Keratinocyte (primary cell): ENCODE results near the gene ASB13. TPM values are rescaled to one million over a fixed set of nuclear protein-coding genes. Genes with fewer than 3 reads are reported as not detected.

Source experiments
- DNase-seq: peaks from one replicate; pipeline ENCODE4 v3.0.0-alpha.2; 2011; ENCODE audit warnings: low read depth, missing footprints, low spot score
- FAIRE-seq: peaks from 2 replicates; lab custom pipeline; 2011; peaks lifted over from hg19 to GRCh38; lab: Jason Lieb, UNC
- H2AFZ ChIP-seq: 2 replicates; pipeline ENCODE4 v1.6.0; 2012; ENCODE audit warnings: low read length, control low read depth, inconsistent platforms; ENCODE audit not compliant: control insufficient read depth
- H3K27ac ChIP-seq: 2 replicates; pipeline ENCODE4 v1.5.1; 2011; ENCODE audit warnings: low read length; ENCODE audit not compliant: control insufficient read depth, insufficient read depth
- H3K27me3 ChIP-seq: 3 replicates; pipeline ENCODE4 v1.6.0; 2011; ENCODE audit warnings: low read length; ENCODE audit not compliant: control insufficient read depth, insufficient read depth; ENCODE audit errors: extremely low read depth
- H3K36me3 ChIP-seq, 2 experiments: 2 replicates in 1 of 2; 3 replicates in 1 of 2; pipeline ENCODE4 v1.5.1; 2011; ENCODE audit warnings: low read length in 2 of 2, mild to moderate bottlenecking in 1 of 2; ENCODE audit not compliant: control insufficient read depth in 2 of 2, insufficient read depth in 2 of 2; ENCODE audit errors: extremely low read depth in 1 of 2
- H3K4me1 ChIP-seq: 3 replicates; pipeline ENCODE4 v1.5.1; 2011; ENCODE audit warnings: low read length; ENCODE audit not compliant: control insufficient read depth, insufficient read depth; ENCODE audit errors: extremely low read depth
- H3K4me2 ChIP-seq: 3 replicates; pipeline ENCODE4 v1.6.0; 2011; ENCODE audit warnings: low read depth, low read length; ENCODE audit not compliant: control insufficient read depth, insufficient read depth; ENCODE audit errors: extremely low read depth
- H3K4me3 ChIP-seq, 3 experiments: fragments of 200-600 bp in 1 of 3; sonication (generic) in 1 of 3; 2 replicates in 2 of 3; 3 replicates in 1 of 3; pipeline ENCODE4 v1.5.1; 2011 to 2016; ENCODE audit warnings: low read length in 3 of 3, mild to moderate bottlenecking in 3 of 3, control low read depth in 2 of 3, inconsistent platforms in 1 of 3, low read depth in 1 of 3, mixed read lengths in 1 of 3, mixed run types in 1 of 3, moderate library complexity in 1 of 3; ENCODE audit not compliant: control insufficient read depth in 2 of 3, insufficient read depth in 2 of 3; ENCODE audit errors: extremely low read depth in 1 of 3
- H3K79me2 ChIP-seq: 2 replicates; pipeline ENCODE4 v1.6.0; 2012; ENCODE audit warnings: low read length; ENCODE audit not compliant: control insufficient read depth, insufficient read depth
- H3K9ac ChIP-seq: 3 replicates; pipeline ENCODE4 v1.6.0; 2011; ENCODE audit warnings: low read length; ENCODE audit not compliant: control insufficient read depth, insufficient read depth; ENCODE audit errors: extremely low read depth
- H3K9me1 ChIP-seq: 3 replicates; pipeline ENCODE4 v1.6.0; 2011; ENCODE audit warnings: low read length; ENCODE audit not compliant: control insufficient read depth, insufficient read depth; ENCODE audit errors: extremely low read depth
- H3K9me3 ChIP-seq: 2 replicates; pipeline ENCODE4 v1.5.1; 2012; ENCODE audit warnings: low read depth, low read length; ENCODE audit not compliant: control insufficient read depth
- H4K20me1 ChIP-seq: 3 replicates; pipeline ENCODE4 v1.6.0; 2011; ENCODE audit warnings: low read length; ENCODE audit not compliant: control insufficient read depth, insufficient read depth; ENCODE audit errors: extremely low read depth
- EZH2 ChIP-seq: IDR thresholded peaks from one replicate; pipeline ENCODE4 v1.6.1; 2012; ENCODE audit warnings: inconsistent platforms, mild to moderate bottlenecking, low read length, moderate library complexity
- dilution Hi-C: fragments of 300-500 bp; cut with MboI; formaldehyde crosslinking; loops from one replicate; pipeline ENCODE4 v1.7.0; 2020; ENCODE audit warnings: low sequenced_read_pairs; ENCODE audit not compliant: extremely low pct_ligation_motif_present
- polyA plus RNA-seq, 5 experiments: library from polyadenylated mRNA; depleted of rRNA in 3 of 5; stranded (reverse) in 3 of 5; stranded (forward) in 1 of 5; unstranded in 1 of 5; fragments of >200 nt; gene quantifications; 1 replicate in 1 of 5; 2 replicates in 3 of 5; 3 replicates in 1 of 5; pipeline versions ENCODE4 v1.2.1 to v1.2.3, GENCODE V29; 2011 to 2012; ENCODE audit warnings: missing spikeins in 2 of 5, low read depth in 1 of 5, low replicate concordance in 1 of 5
- TF ChIP-seq, protein P1 (sequence below), 3 experiments: IDR thresholded peaks in 1 of 3; conservative IDR thresholded peaks in 1 of 3; optimal IDR thresholded peaks in 1 of 3; 2 replicates in 2 of 3; 3 replicates in 1 of 3; pipeline versions ENCODE3 to v1.5.1; 2011; ENCODE audit warnings: low read length in 3 of 3, mild to moderate bottlenecking in 3 of 3, moderate library complexity in 2 of 3, control low read depth in 1 of 3, inconsistent platforms in 1 of 3; ENCODE audit not compliant: insufficient read depth in 2 of 3; ENCODE audit errors: extremely low read depth in 1 of 3

The ASB13 gene
- polyA plus RNA-seq, 1 donor (not counting 4 experiments of a cell fraction or from before 2014, with no cell fraction given): 6.4 TPM

DNA sequence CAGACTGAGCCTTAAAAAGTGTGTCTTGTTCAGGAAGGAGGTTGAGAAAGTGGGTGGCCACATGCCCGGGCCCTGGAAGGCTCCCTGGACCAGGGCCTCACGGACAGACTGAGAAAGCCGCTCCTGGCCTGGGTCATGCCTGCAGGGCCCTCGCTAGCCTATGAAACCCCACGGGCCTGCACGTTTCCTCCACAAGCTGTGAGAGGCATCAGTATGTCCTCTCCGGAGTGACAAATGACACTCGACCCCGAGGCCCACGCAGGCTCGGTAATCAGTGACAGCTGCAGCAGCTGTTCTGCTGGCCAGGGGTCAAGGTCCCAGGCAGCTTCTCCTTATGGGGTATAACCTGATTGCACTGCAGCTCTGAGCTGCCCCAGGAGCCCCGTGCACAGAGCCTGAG is 47.6 kb downstream of the ASB13 start:
- TF ChIP-seq, protein P1, sequence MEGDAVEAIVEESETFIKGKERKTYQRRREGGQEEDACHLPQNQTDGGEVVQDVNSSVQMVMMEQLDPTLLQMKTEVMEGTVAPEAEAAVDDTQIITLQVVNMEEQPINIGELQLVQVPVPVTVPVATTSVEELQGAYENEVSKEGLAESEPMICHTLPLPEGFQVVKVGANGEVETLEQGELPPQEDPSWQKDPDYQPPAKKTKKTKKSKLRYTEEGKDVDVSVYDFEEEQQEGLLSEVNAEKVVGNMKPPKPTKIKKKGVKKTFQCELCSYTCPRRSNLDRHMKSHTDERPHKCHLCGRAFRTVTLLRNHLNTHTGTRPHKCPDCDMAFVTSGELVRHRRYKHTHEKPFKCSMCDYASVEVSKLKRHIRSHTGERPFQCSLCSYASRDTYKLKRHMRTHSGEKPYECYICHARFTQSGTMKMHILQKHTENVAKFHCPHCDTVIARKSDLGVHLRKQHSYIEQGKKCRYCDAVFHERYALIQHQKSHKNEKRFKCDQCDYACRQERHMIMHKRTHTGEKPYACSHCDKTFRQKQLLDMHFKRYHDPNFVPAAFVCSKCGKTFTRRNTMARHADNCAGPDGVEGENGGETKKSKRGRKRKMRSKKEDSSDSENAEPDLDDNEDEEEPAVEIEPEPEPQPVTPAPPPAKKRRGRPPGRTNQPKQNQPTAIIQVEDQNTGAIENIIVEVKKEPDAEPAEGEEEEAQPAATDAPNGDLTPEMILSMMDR (optimal IDR thresholded peaks at IDR 0.05 in 1 of 3, IDR thresholded peaks at IDR 0.05 in 1 of 3, conservative IDR thresholded peaks at IDR 0.05 in 1 of 3; ENCODE audit: extremely low read depth in 1 of 3, insufficient read depth in 2 of 3, low read length in 3 of 3): no peak
- TF ChIP-seq EZH2: no peak
- dilution Hi-C loops: no loop called here
- FAIRE-seq (no peak), DNase-seq (no peak)
- H3K9ac ChIP-seq: no peak overlapping the region
- no peaks in the 10 kb centered on the region for H4K20me1 ChIP-seq
- H3K4me1 ChIP-seq: peaks cover 39% of the 10 kb centered on the region
- no peaks in the 10 kb centered on the region for H3K79me2 ChIP-seq
- no peak overlapping the region for H3K4me3 ChIP-seq
- H3K9me3 ChIP-seq: no peaks in the 10 kb centered on the region
- no peak overlapping the region for H3K4me2 ChIP-seq
- H3K27ac ChIP-seq: peak overlapping the region; percentile 42
- H3K9me1 ChIP-seq: no peaks in the 10 kb centered on the region
- H3K27me3 ChIP-seq: no peaks in the 10 kb centered on the region
- no peaks in the 10 kb centered on the region for H3K36me3 ChIP-seq
- H2AFZ ChIP-seq: no peak overlapping the region

DNA sequence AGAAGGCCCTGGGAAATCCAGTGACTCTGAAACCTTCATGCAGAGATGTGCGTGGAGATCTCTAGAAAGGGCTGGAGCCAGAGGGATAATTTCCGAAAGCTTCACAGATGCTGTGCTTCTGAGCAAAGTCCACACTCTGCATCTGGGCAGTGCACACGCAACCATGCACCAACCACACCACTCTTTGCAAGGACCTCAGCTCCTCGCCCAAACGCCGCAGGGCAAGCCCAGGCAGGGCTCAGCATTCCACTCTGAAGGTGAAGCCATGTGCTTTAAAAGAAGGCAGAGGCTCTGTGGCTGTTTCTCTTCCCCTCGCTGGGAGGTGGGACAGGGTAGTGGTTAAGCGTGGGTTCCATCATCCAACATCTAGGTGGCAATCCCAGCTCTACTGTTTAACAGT is 48.4 kb downstream of the ASB13 start:
- no peak for TF ChIP-seq EZH2
- TF ChIP-seq, protein P1 (optimal IDR thresholded peaks at IDR 0.05 in 1 of 3, IDR thresholded peaks at IDR 0.05 in 1 of 3, conservative IDR thresholded peaks at IDR 0.05 in 1 of 3; ENCODE audit: extremely low read depth in 1 of 3, insufficient read depth in 2 of 3, low read length in 3 of 3): no peak
- DNase-seq (peak; percentile 60), FAIRE-seq (peak; percentile 98)
- Histone ChIP-seq H3K27me3 (no peaks in the 10 kb centered on the region), H3K36me3 (no peaks in the 10 kb centered on the region), H3K9me1 (no peaks in the 10 kb centered on the region), H4K20me1 (no peaks in the 10 kb centered on the region), H3K4me1 (peaks cover 41% of the 10 kb centered on the region), H3K79me2 (no peaks in the 10 kb centered on the region), H3K4me2 (peak overlapping the region; percentile 56), H3K9me3 (no peaks in the 10 kb centered on the region), H3K27ac (peak overlapping the region; percentile 42), H3K4me3 (peak overlapping the region in 1 of 3 experiments; percentile 26), H2AFZ (no peak overlapping the region), H3K9ac (peak overlapping the region; percentile 4)
- dilution Hi-C loops: no loop called here
